Duodenal mucosa (tissue), 2 donors: ENCODE measurements around the gene PRKD1.

ENCODE experiments used
- H3K27ac ChIP-seq: one replicate; pipeline ENCODE4 v1.7.0; 2013; ENCODE audit warnings: low read depth, low read length
- H3K27me3 ChIP-seq, 2 donors: one replicate each; pipeline ENCODE4 v1.7.0; 2013; ENCODE audit warnings: low read length in 2 of 2, control low read depth in 1 of 2; ENCODE audit not compliant: insufficient read depth in 2 of 2, control insufficient read depth in 1 of 2
- H3K36me3 ChIP-seq, 2 donors: one replicate each; pipeline ENCODE4 v1.7.0; 2013; ENCODE audit warnings: low read length in 2 of 2, control low read depth in 1 of 2; ENCODE audit not compliant: insufficient read depth in 2 of 2, control insufficient read depth in 1 of 2
- H3K4me1 ChIP-seq, 2 donors: one replicate each; pipeline ENCODE4 v1.7.0; 2013; ENCODE audit warnings: low read length in 2 of 2, control low read depth in 1 of 2; ENCODE audit not compliant: insufficient read depth in 2 of 2, control insufficient read depth in 1 of 2
- H3K4me3 ChIP-seq, 2 donors: one replicate each; pipeline ENCODE4 v1.7.0; 2013; ENCODE audit warnings: low read length in 2 of 2, low read depth in 1 of 2
- H3K9ac ChIP-seq, 2 donors: one replicate each; pipeline ENCODE4 v1.7.0; 2013; ENCODE audit warnings: low read length in 2 of 2, low read depth in 1 of 2
- H3K9me3 ChIP-seq, 2 donors: one replicate each; pipeline ENCODE4 v1.7.0; 2013; ENCODE audit warnings: low read length in 2 of 2, control low read depth in 1 of 2; ENCODE audit not compliant: control insufficient read depth in 1 of 2

PRKD1 gene

GRCh38 chr14:29674566-29675285, 252.9 kb downstream of the PRKD1 start:
- Histone ChIP-seq H3K27me3 (no peaks in the 10 kb centered on the region), H3K4me3 (no peak overlapping the region), H3K36me3 (no peaks in the 10 kb centered on the region), H3K9ac (no peak overlapping the region), H3K27ac (no peak overlapping the region), H3K9me3 (no peaks in the 10 kb centered on the region), H3K4me1 (no peaks in the 10 kb centered on the region)

- no peaks in the 10 kb centered on the region for H3K36me3 ChIP-seq
- no peak overlapping the region for H3K9ac ChIP-seq
- H3K27ac ChIP-seq = no peak overlapping the region
- H3K27me3 ChIP-seq = no peaks in the 10 kb centered on the region
- H3K4me1 ChIP-seq = no peaks in the 10 kb centered on the region
- no peak overlapping the region for H3K4me3 ChIP-seq
- H3K9me3 ChIP-seq = no peaks in the 10 kb centered on the region
These were observed 254.8 kb downstream of the PRKD1 start for GRCh38 chr14:29672831-29673230.

- Histone ChIP-seq H3K27ac (no peak overlapping the region), H3K9me3 (no peaks in the 10 kb centered on the region), H3K4me3 (no peak overlapping the region), H3K4me1 (no peaks in the 10 kb centered on the region), H3K27me3 (no peaks in the 10 kb centered on the region), H3K36me3 (no peaks in the 10 kb centered on the region), H3K9ac (no peak overlapping the region)
These were observed 256.6 kb downstream of the PRKD1 start for GRCh38 chr14:29671034-29671433.

- no peak overlapping the region for H3K4me3 ChIP-seq
- H3K4me1 ChIP-seq = no peaks in the 10 kb centered on the region
- no peaks in the 10 kb centered on the region for H3K9me3 ChIP-seq
- no peak overlapping the region for H3K27ac ChIP-seq
- H3K9ac ChIP-seq = no peak overlapping the region
- H3K27me3 ChIP-seq = no peaks in the 10 kb centered on the region
- H3K36me3 ChIP-seq = no peaks in the 10 kb centered on the region
These were observed 259.4 kb downstream of the PRKD1 start for GRCh38 chr14:29668201-29668600.

- H3K4me3 ChIP-seq = no peak overlapping the region
- no peaks in the 10 kb centered on the region for H3K36me3 ChIP-seq
- H3K4me1 ChIP-seq = no peaks in the 10 kb centered on the region
- H3K9ac ChIP-seq = no peak overlapping the region
- H3K27me3 ChIP-seq = no peaks in the 10 kb centered on the region
- H3K27ac ChIP-seq = no peak overlapping the region
- H3K9me3 ChIP-seq = no peaks in the 10 kb centered on the region
These were observed 263.1 kb downstream of the PRKD1 start for GRCh38 chr14:29664515-29664914.

GRCh38 chr14:29663281-29663801, 264.3 kb downstream of the PRKD1 start:
- Histone ChIP-seq H3K9ac (no peak overlapping the region), H3K27ac (no peak overlapping the region), H3K36me3 (no peaks in the 10 kb centered on the region), H3K4me1 (no peaks in the 10 kb centered on the region), H3K27me3 (no peaks in the 10 kb centered on the region), H3K4me3 (no peak overlapping the region), H3K9me3 (no peaks in the 10 kb centered on the region)

- Histone ChIP-seq H3K36me3 (no peaks in the 10 kb centered on the region), H3K4me3 (no peak overlapping the region), H3K27ac (no peak overlapping the region), H3K4me1 (no peaks in the 10 kb centered on the region), H3K9me3 (peaks cover 0 to under 1% of the 10 kb centered on the region in 2 donors), H3K9ac (no peak overlapping the region), H3K27me3 (no peaks in the 10 kb centered on the region)
These were observed 272.6 kb downstream of the PRKD1 start for GRCh38 chr14:29654901-29655550.

GRCh38 chr14:29653303-29653702, 274.3 kb downstream of the PRKD1 start:
- no peaks in the 10 kb centered on the region for H3K27me3 ChIP-seq
- no peaks in the 10 kb centered on the region for H3K36me3 ChIP-seq
- no peak overlapping the region for H3K27ac ChIP-seq
- H3K4me1 ChIP-seq = no peaks in the 10 kb centered on the region
- H3K9me3 ChIP-seq = peaks cover 4 to 12% of the 10 kb centered on the region in 2 donors
- H3K9ac ChIP-seq = no peak overlapping the region
- H3K4me3 ChIP-seq = no peak overlapping the region

GRCh38 chr14:29652571-29652970, 275.1 kb downstream of the PRKD1 start:
- H3K4me1 ChIP-seq = no peaks in the 10 kb centered on the region
- no peaks in the 10 kb centered on the region for H3K36me3 ChIP-seq
- no peaks in the 10 kb centered on the region for H3K27me3 ChIP-seq
- H3K4me3 ChIP-seq = no peak overlapping the region
- H3K9me3 ChIP-seq = peaks cover 11 to 19% of the 10 kb centered on the region in 2 donors
- H3K27ac ChIP-seq = no peak overlapping the region
- H3K9ac ChIP-seq = no peak overlapping the region

GRCh38 chr14:29650554-29651269, 276.9 kb downstream of the PRKD1 start:
- H3K4me3 ChIP-seq = no peak overlapping the region
- H3K9ac ChIP-seq = no peak overlapping the region
- H3K4me1 ChIP-seq = no peaks in the 10 kb centered on the region
- no peaks in the 10 kb centered on the region for H3K27me3 ChIP-seq
- H3K27ac ChIP-seq = no peak overlapping the region
- H3K9me3 ChIP-seq = peaks cover 20 to 23% of the 10 kb centered on the region in 2 donors
- H3K36me3 ChIP-seq = no peaks in the 10 kb centered on the region
